Caco-2 (cell line): ENCODE results near the gene RAD51B. TPM values are rescaled to one million over a fixed set of nuclear protein-coding genes. Genes with fewer than 3 reads are reported as not detected.

ENCODE experiments used
- BruUV-seq: library from RNA; stranded (reverse); fragments of 400-500 nt; replicated peaks from 2 replicates; lab custom pipeline; 2021; lab: Mats Ljungman, UMichigan
- CTCF ChIA-PET: fragments of 300-600 bp; sonication (Branson Sonifier 250); formaldehyde crosslinking; loops from one replicate; lab custom pipeline; 2022; ENCODE audit warnings: antibody characterized with exemption; lab: Charles Lee
- POLR2A ChIA-PET: fragments of 300-600 bp; sonication (Branson Sonifier 250); formaldehyde crosslinking; loops from one replicate; lab custom pipeline; 2022; ENCODE audit warnings: antibody characterized with exemption; lab: Charles Lee
- DNase-seq, 2 experiments: peaks; one replicate each; pipeline versions ENCODE4 v3.0.0 to v3.0.0-alpha.2; 2020 to 2022
- H3K27me3 ChIP-seq: replicated peaks from 2 replicates; pipeline ENCODE4 v1.6.0; 2011; ENCODE audit warnings: low read length; ENCODE audit not compliant: control insufficient read depth, insufficient read depth
- H3K36me3 ChIP-seq: 2 replicates; pipeline ENCODE4 v1.5.1; 2011; ENCODE audit warnings: low read length; ENCODE audit not compliant: control insufficient read depth, insufficient read depth
- H3K4me1 ChIP-seq: fragments of 250-450 bp; sonication (Bioruptor Pico); 2 replicates; pipeline ENCODE4 v1.5.1; 2020; ENCODE audit warnings: mild to moderate bottlenecking
- H3K4me3 ChIP-seq: 2 replicates; pipeline ENCODE4 v1.5.1; 2011; ENCODE audit warnings: low read depth, mild to moderate bottlenecking, control low read depth, low read length
- H3K9me3 ChIP-seq: fragments of 250-450 bp; sonication (Bioruptor Pico); 2 replicates; pipeline ENCODE4 v1.5.1; 2020; ENCODE audit warnings: mild to moderate bottlenecking, moderate library complexity
- H3K27ac Mint-ChIP-seq: one replicate; pipeline ENCODE4 v1.8.0; 2022; ENCODE audit warnings: mixed read lengths; ENCODE audit not compliant: unreplicated experiment
- H3K27me3 Mint-ChIP-seq: one replicate; pipeline ENCODE4 v1.8.0; 2022; ENCODE audit warnings: mixed read lengths; ENCODE audit not compliant: insufficient read depth, unreplicated experiment
- H3K36me3 Mint-ChIP-seq: one replicate; pipeline ENCODE4 v1.8.0; 2022; ENCODE audit warnings: mild to moderate bottlenecking, mixed read lengths; ENCODE audit not compliant: insufficient read depth, unreplicated experiment
- H3K4me1 Mint-ChIP-seq: one replicate; pipeline ENCODE4 v1.8.0; 2022; ENCODE audit warnings: low read depth, mixed read lengths; ENCODE audit not compliant: unreplicated experiment
- H3K4me3 Mint-ChIP-seq: one replicate; pipeline ENCODE4 v1.8.0; 2022; ENCODE audit warnings: mild to moderate bottlenecking, moderate library complexity, mixed read lengths; ENCODE audit not compliant: unreplicated experiment
- H3K9me3 Mint-ChIP-seq: one replicate; pipeline ENCODE4 v1.8.0; 2022; ENCODE audit warnings: mixed read lengths; ENCODE audit not compliant: unreplicated experiment
- CTCF ChIP-seq, 2 experiments: fragments of 200-600 bp in 1 of 2; IDR thresholded peaks; 1 replicate in 1 of 2; 2 replicates in 1 of 2; pipeline versions ENCODE4 v1.5.1 to v1.8.0; 2011 to 2022; ENCODE audit warnings: antibody characterized with exemption in 1 of 2, control low read depth in 1 of 2, inconsistent platforms in 1 of 2, low read depth in 1 of 2, low read length in 1 of 2, mild to moderate bottlenecking in 1 of 2, moderate library complexity in 1 of 2; ENCODE audit not compliant: insufficient read depth in 1 of 2, severe bottlenecking in 1 of 2, unreplicated experiment in 1 of 2
- intact Hi-C: fragments of 100-400 bp; cut with micrococcal nuclease; formaldehyde crosslinking; loops from one replicate; pipeline ENCODE4 v1.10.0; 2022; ENCODE audit not compliant: unreplicated experiment
- total RNA-seq: library from RNA; stranded (reverse); gene quantifications from 2 replicates; pipeline ENCODE4 v1.2.3, GENCODE V29; 2022

RAD51B gene
- total RNA-seq, 1 experiment from 2014 or later, result 16.7 TPM

GRCh38 chr14:68135028-68135427, 315.4 kb downstream of the RAD51B start:
- Histone ChIP-seq H3K4me1 (peaks cover 7% of the 10 kb centered on the region), H3K4me3 (no peak overlapping the region), H3K36me3 (no peaks in the 10 kb centered on the region), H3K9me3 (no peaks in the 10 kb centered on the region), H3K27me3 (no peaks in the 10 kb centered on the region)
- no peaks in the 10 kb centered on the region for H3K9me3 Mint-ChIP-seq
- intact Hi-C loops, result no loop called here
- no TSS peak for BruUV-seq
- no peak overlapping the region for H3K4me3 Mint-ChIP-seq
- TF ChIP-seq CTCF (IDR thresholded peaks at IDR 0.05; ENCODE audit: insufficient read depth in 1 of 2, low read depth in 1 of 2, low read length in 1 of 2, severe bottlenecking in 1 of 2, unreplicated experiment in 1 of 2), result no peak
- no peak overlapping the region for H3K27ac Mint-ChIP-seq
- ChIA-PET CTCF (no interaction called here), POLR2A (no interaction called here)
- no peaks in the 10 kb centered on the region for H3K4me1 Mint-ChIP-seq
- H3K36me3 Mint-ChIP-seq, result no peaks in the 10 kb centered on the region
- H3K27me3 Mint-ChIP-seq, result no peaks in the 10 kb centered on the region
- no peak for DNase-seq

- Mint-ChIP-seq H3K27me3 (no peaks in the 10 kb centered on the region), H3K9me3 (no peaks in the 10 kb centered on the region), H3K4me3 (no peak overlapping the region), H3K27ac (no peak overlapping the region), H3K4me1 (no peaks in the 10 kb centered on the region), H3K36me3 (no peaks in the 10 kb centered on the region)
- Histone ChIP-seq H3K36me3 (no peaks in the 10 kb centered on the region), H3K4me1 (peaks cover 12% of the 10 kb centered on the region), H3K4me3 (no peak overlapping the region), H3K9me3 (no peaks in the 10 kb centered on the region), H3K27me3 (no peaks in the 10 kb centered on the region)
- intact Hi-C loops, result no loop called here
- no peak for TF ChIP-seq CTCF (IDR thresholded peaks at IDR 0.05; ENCODE audit: insufficient read depth in 1 of 2, low read depth in 1 of 2, low read length in 1 of 2, severe bottlenecking in 1 of 2, unreplicated experiment in 1 of 2)
- BruUV-seq, result no TSS peak
- CTCF ChIA-PET, result no interaction called here
- DNase-seq, result no peak
- POLR2A ChIA-PET, result no interaction called here
Measured at GRCh38 chr14:68135566-68135965, 316.0 kb downstream of the RAD51B start.

- H3K4me1 ChIP-seq, result peaks cover 27% of the 10 kb centered on the region
Measured at GRCh38 chr14:68137704-68138619, 318.4 kb downstream of the RAD51B start.

More at GRCh38 chr14:68137704-68138619, 318.4 kb downstream of the RAD51B start:
- intact Hi-C loops, result no loop called here
- no peak overlapping the region for H3K4me3 ChIP-seq
- no peaks in the 10 kb centered on the region for H3K36me3 ChIP-seq
- H3K4me1 Mint-ChIP-seq, result peaks cover 7% of the 10 kb centered on the region
- H3K36me3 Mint-ChIP-seq, result no peaks in the 10 kb centered on the region
- no peaks in the 10 kb centered on the region for H3K27me3 ChIP-seq
- H3K27me3 Mint-ChIP-seq, result no peaks in the 10 kb centered on the region
- no peaks in the 10 kb centered on the region for H3K9me3 ChIP-seq
- TF ChIP-seq CTCF (IDR thresholded peaks at IDR 0.05; ENCODE audit: insufficient read depth in 1 of 2, low read depth in 1 of 2, low read length in 1 of 2, severe bottlenecking in 1 of 2, unreplicated experiment in 1 of 2), result no peak
- H3K9me3 Mint-ChIP-seq, result no peaks in the 10 kb centered on the region
- CTCF ChIA-PET, result interaction anchor here (0.6 kb wide), 1 partner anchor 773 kb away, joined by 3 read pairs; no protein-coding TSS in a partner anchor
- POLR2A ChIA-PET, result interaction anchor here (0.6 kb wide), 1 partner anchor 681 kb away, joined by 3 read pairs; no protein-coding TSS in a partner anchor
- DNase-seq, result peak; percentile 35 to 72
- H3K4me3 Mint-ChIP-seq, result no peak overlapping the region
- BruUV-seq, result no TSS peak
- H3K27ac Mint-ChIP-seq, result no peak overlapping the region
